HCT116 (cell line): ENCODE data around the gene SLC44A1. TPM values are rescaled to one million over a fixed set of nuclear protein-coding genes. Genes with fewer than 3 reads are reported as not detected.

Source experiments
- ATAC-seq: fragments of 200-7000 bp; cut with Tn5 transposase; 2 replicates; pipeline ENCODE4 v1.9.1; 2020; ENCODE audit warnings: mild to moderate bottlenecking, moderate library complexity
- BruUV-seq: library from RNA; stranded (reverse); fragments of 400-500 nt; replicated peaks from 2 replicates; lab custom pipeline; 2021; lab: Mats Ljungman, UMichigan
- CTCF ChIA-PET: fragments of 300-600 bp; sonication (Branson Sonifier 250); formaldehyde crosslinking; loops from one replicate; lab custom pipeline; 2021; ENCODE audit warnings: antibody characterized with exemption; lab: Charles Lee
- POLR2A ChIA-PET: fragments of 300-600, 350-600 bp; sonication (Branson Sonifier 250); formaldehyde crosslinking; loops from one replicate; lab custom pipeline; 2021; ENCODE audit warnings: antibody characterized with exemption; lab: Charles Lee
- RAD21 ChIA-PET, 2 experiments: fragments of 300-600 bp; sonication (Branson Sonifier 250); formaldehyde crosslinking; loops; one replicate each; lab custom pipeline; 2023; ENCODE audit warnings: low total read pairs in 2 of 2; ENCODE audit not compliant: uncharacterized antibody in 2 of 2, unreplicated experiment in 2 of 2, low non-redundant PET in 1 of 2; lab: Charles Lee
- DNase-seq: peaks from one replicate; pipeline ENCODE4 v3.0.0-alpha.2; 2010; ENCODE audit warnings: low read depth, low spot score
- H2AFZ ChIP-seq: fragments of 200-600 bp; shearing (Covaris generic), sonication (generic); 2 replicates; pipeline ENCODE4 v1.6.1; 2017; ENCODE audit warnings: low read depth, mixed run types, mixed read lengths, antibody characterized with exemption, low read length; ENCODE audit not compliant: poor library complexity, severe bottlenecking
- H3K27ac ChIP-seq: 2 replicates; pipeline ENCODE4 v1.5.1; 2012; ENCODE audit warnings: low read depth, low read length
- H3K27me3 ChIP-seq: fragments of 200-600 bp; sonication (generic); 2 replicates; pipeline ENCODE4 v1.6.1; 2016; ENCODE audit warnings: mixed run types, low read length, mixed read lengths; ENCODE audit not compliant: insufficient read depth
- H3K36me3 ChIP-seq, 2 experiments: fragments of 200-500 bp in 1 of 2; fragments of 200-600 bp in 1 of 2; sonication (Bioruptor generic) in 1 of 2; sonication (generic) in 1 of 2; 2 replicates each; pipeline versions ENCODE4 v1.5.1 to v1.6.1; 2014 to 2016; ENCODE audit warnings: low read length in 2 of 2, inconsistent platforms in 1 of 2, mixed read lengths in 1 of 2, mixed run types in 1 of 2; ENCODE audit not compliant: insufficient read depth in 2 of 2, control insufficient read depth in 1 of 2
- H3K4me1 ChIP-seq, 2 experiments: fragments of 200-600 bp in 1 of 2; sonication (generic) in 1 of 2; 2 replicates each; pipeline versions ENCODE4 v1.5.1 to v1.6.1; 2012 to 2017; ENCODE audit warnings: low read length in 2 of 2, inconsistent platforms in 1 of 2, mild to moderate bottlenecking in 1 of 2, mixed read lengths in 1 of 2, mixed run types in 1 of 2, moderate library complexity in 1 of 2; ENCODE audit not compliant: insufficient read depth in 2 of 2, control insufficient read depth in 1 of 2
- H3K4me2 ChIP-seq: fragments of 200-600 bp; sonication (generic); 2 replicates; pipeline ENCODE4 v1.6.1; 2017; ENCODE audit warnings: mixed run types, low read length, mixed read lengths
- H3K4me3 ChIP-seq, 2 experiments: fragments of 200-600 bp in 1 of 2; sonication (generic) in 1 of 2; replicated peaks in 1 of 2; 2 replicates each; pipeline ENCODE4 v1.5.1; 2011 to 2016; ENCODE audit warnings: low read length in 2 of 2, control low read depth in 1 of 2, low read depth in 1 of 2, mild to moderate bottlenecking in 1 of 2, mixed read lengths in 1 of 2, mixed run types in 1 of 2
- H3K79me2 ChIP-seq: fragments of 200-600 bp; sonication (generic); 2 replicates; pipeline ENCODE4 v1.6.1; 2017; ENCODE audit warnings: mild to moderate bottlenecking, mixed run types, low read length, moderate library complexity, mixed read lengths; ENCODE audit not compliant: insufficient read depth
- H3K9ac ChIP-seq: fragments of 200-600 bp; sonication (generic); 2 replicates; pipeline ENCODE4 v1.6.1; 2016; ENCODE audit warnings: low read length, mixed read lengths
- H3K9me2 ChIP-seq: fragments of 200-600 bp; sonication (generic), shearing (Covaris generic); 2 replicates; pipeline ENCODE4 v1.6.1; 2017; ENCODE audit warnings: mixed run types, mild to moderate bottlenecking, moderate library complexity; ENCODE audit not compliant: insufficient read depth
- H3K9me3 ChIP-seq, 2 experiments: fragments of 200-500 bp in 1 of 2; fragments of 200-600 bp in 1 of 2; sonication (Bioruptor generic) in 1 of 2; sonication (generic) in 1 of 2; 2 replicates each; pipeline ENCODE4 v1.6.1; 2014 to 2017; ENCODE audit warnings: low read length in 2 of 2, mixed read lengths in 2 of 2, inconsistent platforms in 1 of 2, low read depth in 1 of 2, mild to moderate bottlenecking in 1 of 2, mixed run types in 1 of 2, moderate library complexity in 1 of 2; ENCODE audit not compliant: control insufficient read depth in 1 of 2, insufficient read depth in 1 of 2
- H4K20me1 ChIP-seq: fragments of 200-600 bp; sonication (generic), shearing (Covaris generic); 2 replicates; pipeline ENCODE4 v1.6.1; 2017; ENCODE audit warnings: mixed run types, mild to moderate bottlenecking, moderate library complexity; ENCODE audit not compliant: insufficient read depth
- ATF3 ChIP-seq: IDR thresholded peaks from 2 replicates; pipeline ENCODE4 v1.6.1; 2012
- EGR1 ChIP-seq: IDR thresholded peaks from 2 replicates; pipeline ENCODE4 v1.6.1; 2012; ENCODE audit warnings: low read depth
- EZH2 ChIP-seq: fragments of 200-600 bp; sonication (generic); IDR thresholded peaks from 2 replicates; pipeline ENCODE4 v1.6.1; 2017; ENCODE audit warnings: antibody characterized with exemption, mixed run types
- EZH2phosphoT487 ChIP-seq: fragments of 200-600 bp; IDR thresholded peaks from 2 replicates; pipeline ENCODE4 v1.6.1; 2018; ENCODE audit warnings: antibody characterized with exemption, borderline replicate concordance
- JUND ChIP-seq: IDR thresholded peaks from 2 replicates; pipeline ENCODE4 v1.6.1; 2012
- POLR2A ChIP-seq: IDR thresholded peaks from 2 replicates; pipeline ENCODE4 v1.7.0; 2011; ENCODE audit warnings: borderline replicate concordance; ENCODE audit not compliant: insufficient read depth, insufficient read length; ENCODE audit errors: extremely low read depth
- RAD21 ChIP-seq: IDR thresholded peaks from 2 replicates; pipeline ENCODE4 v1.6.1; 2012; ENCODE audit warnings: low read depth, mild to moderate bottlenecking
- REST ChIP-seq: IDR thresholded peaks from 2 replicates; pipeline ENCODE4 v1.6.1; 2012; ENCODE audit warnings: low read depth
- SP1 ChIP-seq: IDR thresholded peaks from 2 replicates; pipeline ENCODE4 v1.6.1; 2012; ENCODE audit warnings: low read depth
- SRF ChIP-seq: IDR thresholded peaks from 2 replicates; pipeline ENCODE4 v1.6.1; 2012; ENCODE audit warnings: low read depth
- YY1 ChIP-seq: IDR thresholded peaks from 2 replicates; pipeline ENCODE4 v1.6.1; 2011; ENCODE audit warnings: low read length, low read depth, moderate library complexity, mild to moderate bottlenecking; ENCODE audit not compliant: insufficient replicate concordance; ENCODE audit errors: extremely low read depth
- ZNF274 ChIP-seq: fragments of 200-500 bp; sonication (Bioruptor generic); IDR thresholded peaks from 2 replicates; pipeline ENCODE4 v1.6.1; 2014; ENCODE audit warnings: mild to moderate bottlenecking, low read depth, low read length, inconsistent platforms
- intact Hi-C: fragments of 100-400 bp; cut with micrococcal nuclease; formaldehyde crosslinking; loops from 2 replicates; pipeline ENCODE4 v1.10.0; 2022
- total RNA-seq: library from RNA; stranded (reverse); gene quantifications from one replicate; pipeline ENCODE4 v1.2.1, GENCODE V29; 2021; ENCODE audit not compliant: unreplicated experiment

The SLC44A1 gene
- total RNA-seq, 1 experiment from 2014 or later = 44.1 TPM

- ATAC-seq (no peak), DNase-seq (no peak)
- Histone ChIP-seq H3K9ac (no peak overlapping the region), H3K9me3 (no peaks in the 10 kb centered on the region), H3K4me3 (no peak overlapping the region), H3K27me3 (no peaks in the 10 kb centered on the region), H3K27ac (no peak overlapping the region), H4K20me1 (no peaks in the 10 kb centered on the region), H3K79me2 (no peaks in the 10 kb centered on the region), H3K4me2 (no peak overlapping the region), H2AFZ (no peak overlapping the region), H3K4me1 (no peaks in the 10 kb centered on the region), H3K36me3 (no peaks in the 10 kb centered on the region), H3K9me2 (no peaks in the 10 kb centered on the region)
- POLR2A ChIA-PET = no interaction called here
- CTCF ChIA-PET = no interaction called here
- RAD21 ChIA-PET = no interaction called here
- no TSS peak for BruUV-seq
- intact Hi-C loops = no loop called here
- TF ChIP-seq POLR2A = no peak
- no peak for TF ChIP-seq SP1
- no peak for TF ChIP-seq EZH2
- no peak for TF ChIP-seq SRF
- no peak for TF ChIP-seq EGR1
- TF ChIP-seq JUND = no peak
- no peak for TF ChIP-seq RAD21
- TF ChIP-seq YY1 = no peak
- no peak for TF ChIP-seq ATF3
- TF ChIP-seq EZH2phosphoT487 = no peak
- TF ChIP-seq REST = no peak
- no peak for TF ChIP-seq ZNF274
These were observed 161.9 kb downstream of the SLC44A1 start for GRCh38 chr9:105406369-105406768.
